Activated CD8-positive, alpha-beta memory T cell treated with anti-CD3 and anti-CD28 coated beads, Interleukin-2, amount 50 U/mL, for 24 hours (primary cell): Measurements from ENCODE around the gene MIA2.
"Not testable (repeated sequence)": the region's sequence is repeated elsewhere in the genome, so short reads cannot be mapped to it uniquely, and the experiment has no call there.

ENCODE experiments used
- DNase-seq: peaks from one replicate; pipeline ENCODE4 v3.0.0-alpha.2; 2020; ENCODE audit errors: extremely low read depth

MIA2 gene

GRCh38 chr14:39341126-39341525 lies 107.4 kb downstream of the MIA2 start:
- not testable (repeated sequence) for DNase-seq

- DNase-seq, result no peak
Observed at GRCh38 chr14:39342768-39343167, 109.1 kb downstream of the MIA2 start.

GRCh38 chr14:39343614-39344013 lies 109.9 kb downstream of the MIA2 start:
- DNase-seq, result no peak

GRCh38 chr14:39350866-39351265 lies 117.2 kb downstream of the MIA2 start:
- no peak for DNase-seq

- DNase-seq, result no peak
Observed at GRCh38 chr14:39351708-39352107, 118.0 kb downstream of the MIA2 start.

GRCh38 chr14:39359069-39359468 lies 125.4 kb downstream of the MIA2 start:
- DNase-seq, result not testable (repeated sequence)

- no peak for DNase-seq
Observed at GRCh38 chr14:39360316-39360715, 126.6 kb downstream of the MIA2 start.

GRCh38 chr14:39361556-39361955 lies 127.8 kb downstream of the MIA2 start:
- not testable (repeated sequence) for DNase-seq

- DNase-seq, result no peak
Observed at GRCh38 chr14:39364509-39364908, 130.8 kb downstream of the MIA2 start.

- no peak for DNase-seq
Observed at GRCh38 chr14:39365354-39365753, 131.6 kb downstream of the MIA2 start.

- no peak for DNase-seq
Observed at GRCh38 chr14:39366460-39367386, 133.0 kb downstream of the MIA2 start.

- no peak for DNase-seq
Observed at GRCh38 chr14:39367387-39367751, 133.7 kb downstream of the MIA2 start.

- no peak for DNase-seq
Observed at GRCh38 chr14:39368261-39368959, 134.7 kb downstream of the MIA2 start.

- DNase-seq, result no peak
Observed at GRCh38 chr14:39369029-39369428, 135.3 kb downstream of the MIA2 start.

- DNase-seq, result no peak
Observed at GRCh38 chr14:39370415-39370814, 136.7 kb downstream of the MIA2 start.

GRCh38 chr14:39372656-39373055 lies 138.9 kb downstream of the MIA2 start:
- no peak for DNase-seq

- DNase-seq, result no peak
Observed at GRCh38 chr14:39374851-39375250, 141.1 kb downstream of the MIA2 start.

- DNase-seq, result no peak
Observed at GRCh38 chr14:39376667-39377403, 143.1 kb downstream of the MIA2 start.

GRCh38 chr14:39381366-39381765 lies 147.7 kb downstream of the MIA2 start:
- no peak for DNase-seq

GRCh38 chr14:39382463-39382862 lies 148.7 kb downstream of the MIA2 start:
- no peak for DNase-seq

- DNase-seq, result no peak
Observed at GRCh38 chr14:39383026-39383660, 149.4 kb downstream of the MIA2 start.

- DNase-seq, result no peak
Observed at GRCh38 chr14:39383741-39384140, 150.0 kb downstream of the MIA2 start.
